ENCODE measurements around the gene GATAD2A.

The GATAD2A gene

GRCh38 chr19:19487077-19487949, 81.8 kb downstream of the GATAD2A start:
- H3K4me3 ChIP-seq (replicated peaks in 1 of 2; ENCODE audit: low read depth in 2 of 2, low read length in 2 of 2) = no peak overlapping the region
- no peak for TF ChIP-seq CTCF (IDR thresholded peaks at IDR 0.05; ENCODE audit: low read depth, low read length)
- DNase-seq (ENCODE audit: low read depth in 2 of 2) = no peak

GRCh38 chr19:19487950-19488874, 82.7 kb downstream of the GATAD2A start:
- H3K4me3 ChIP-seq (replicated peaks in 1 of 2; ENCODE audit: low read depth in 2 of 2, low read length in 2 of 2) = no peak overlapping the region
- DNase-seq (ENCODE audit: low read depth in 2 of 2) = peak; percentile 27 to 34
- TF ChIP-seq CTCF (IDR thresholded peaks at IDR 0.05; ENCODE audit: low read depth, low read length) = no peak

- TF ChIP-seq CTCF (IDR thresholded peaks at IDR 0.05; ENCODE audit: low read depth, low read length) = no peak
- peak overlapping the region in 1 of 2 donors; percentile 30 for H3K4me3 ChIP-seq (replicated peaks in 1 of 2; ENCODE audit: low read depth in 2 of 2, low read length in 2 of 2)
- peak; percentile 96 to 98 for DNase-seq (ENCODE audit: low read depth in 2 of 2)
Observed at GRCh38 chr19:19488875-19489690, 83.6 kb downstream of the GATAD2A start.

GRCh38 chr19:19489804-19490204, 84.3 kb downstream of the GATAD2A start:
- no peak for TF ChIP-seq CTCF (IDR thresholded peaks at IDR 0.05; ENCODE audit: low read depth, low read length)
- peak overlapping the region in 1 of 2 donors; percentile 14 for H3K4me3 ChIP-seq (replicated peaks in 1 of 2; ENCODE audit: low read depth in 2 of 2, low read length in 2 of 2)
- DNase-seq (ENCODE audit: low read depth in 2 of 2) = no peak

GRCh38 chr19:19490214-19490968, 84.9 kb downstream of the GATAD2A start:
- H3K4me3 ChIP-seq (replicated peaks in 1 of 2; ENCODE audit: low read depth in 2 of 2, low read length in 2 of 2) = no peak overlapping the region
- peak; percentile 71 for TF ChIP-seq CTCF (IDR thresholded peaks at IDR 0.05; ENCODE audit: low read depth, low read length)
- DNase-seq (ENCODE audit: low read depth in 2 of 2) = peak; percentile 89 to 90

All from cardiac fibroblast (primary cell).